Esophagus muscularis mucosa (tissue), 4 donors: Measurements from ENCODE around the gene RSPO1. TPM values are rescaled to one million over a fixed set of nuclear protein-coding genes. Genes with fewer than 3 reads are reported as not detected.

Experiments
- DNase-seq: peaks from one replicate; pipeline ENCODE4 v3.0.0-alpha.2; 2017; ENCODE audit errors: extremely low spot score
- H3K27ac ChIP-seq, 4 donors: fragments of 200-600 bp; sonication (generic); replicated peaks in 1 of 4; 1 replicate in 3 of 4; 2 replicates in 1 of 4; pipeline ENCODE4 v1.5.1; 2016 to 2019; ENCODE audit warnings: mild to moderate bottlenecking in 1 of 4
- H3K27me3 ChIP-seq, 4 donors: fragments of 200-600 bp; sonication (generic); one replicate each; pipeline versions ENCODE4 v1.5.1 to v1.6.0; 2016 to 2019
- H3K36me3 ChIP-seq, 4 donors: fragments of 200-600 bp; sonication (generic); one replicate each; pipeline ENCODE4 v1.5.1; 2016 to 2019
- H3K4me1 ChIP-seq, 4 donors: fragments of 200-600 bp; sonication (generic); one replicate each; pipeline ENCODE4 v1.5.1; 2016 to 2019
- H3K4me3 ChIP-seq, 4 donors: fragments of 200-600 bp; sonication (generic); 1 replicate in 2 of 4; 2 replicates in 2 of 4; pipeline ENCODE4 v1.5.1; 2016 to 2019; ENCODE audit warnings: mild to moderate bottlenecking in 4 of 4, moderate library complexity in 1 of 4
- H3K9me3 ChIP-seq, 4 donors: fragments of 200-600 bp; sonication (generic); 1 replicate in 3 of 4; 2 replicates in 1 of 4; pipeline ENCODE4 v1.5.1; 2016 to 2019
- EP300 ChIP-seq: sonication (generic); formaldehyde crosslinking; IDR thresholded peaks from one replicate; pipeline ENCODE4 v1.6.1; 2017; ENCODE audit warnings: antibody characterized with exemption
- POLR2A ChIP-seq: fragments of 450-650 bp; IDR thresholded peaks from one replicate; pipeline ENCODE4 v1.6.1; 2017; ENCODE audit warnings: antibody characterized with exemption, moderate library complexity, mild to moderate bottlenecking, low read depth
- POLR2AphosphoS5 ChIP-seq, 2 donors: sonication (generic); formaldehyde crosslinking; IDR thresholded peaks; one replicate each; pipeline ENCODE4 v1.6.1; 2017; ENCODE audit warnings: antibody characterized with exemption in 2 of 2
- WGBS: methylation state at CpG from one replicate; pipeline ENCODE4 v1.1.5; 2018; 5-methylcytosine and 5-hydroxymethylcytosine counted together
- intact Hi-C: fragments of 100-400 bp; cut with DNase I; formaldehyde crosslinking; loops from one replicate; pipeline ENCODE4 v1.15.1; 2023
- total RNA-seq, 4 donors: library from RNA; depleted of rRNA; stranded (reverse); fragments of >200 nt; gene quantifications; one replicate each; pipeline versions ENCODE4 v1.1.0 to v1.2.1, GENCODE V29; 2016
- TF ChIP-seq, protein P1 (sequence below), 3 experiments: fragments of 200-600 bp in 2 of 3; fragments of 450-650 bp in 1 of 3; sonication (generic) in 2 of 3; IDR thresholded peaks; one replicate each; pipeline ENCODE4 v1.5.1; 2017 to 2019; ENCODE audit warnings: antibody characterized with exemption in 3 of 3, mild to moderate bottlenecking in 2 of 3, moderate library complexity in 1 of 3

RSPO1 gene
- total RNA-seq, 4 donors from 2014 or later, result 1.0 to 1.8 (median 1.5) TPM

DNA sequence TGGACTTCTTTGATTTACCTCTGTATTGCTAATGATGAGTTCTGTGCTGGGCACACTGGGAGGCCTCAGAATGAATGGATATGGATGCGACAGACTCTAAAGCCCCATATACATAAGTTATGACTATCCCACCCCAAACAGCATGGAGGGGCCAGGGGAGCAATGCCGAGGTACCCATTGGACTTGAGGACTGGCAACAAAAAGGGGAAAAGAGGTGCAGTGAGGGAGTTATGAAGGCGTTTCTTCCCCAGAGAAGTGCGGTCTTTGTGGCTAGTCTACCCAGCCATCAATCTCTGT, 42.4 kb upstream of the RSPO1 start:
- WGBS, result 88% methylated on average over 4 of the region's 4 CpGs
- Histone ChIP-seq H3K4me1 (peaks cover 0 to 7% (median 2%) of the 10 kb centered on the region in 4 donors), H3K9me3 (no peaks in the 10 kb centered on the region), H3K27me3 (peaks cover 0 to 11% (median 0%) of the 10 kb centered on the region in 4 donors), H3K27ac (no peak overlapping the region), H3K4me3 (no peak overlapping the region), H3K36me3 (peaks cover 0 to 17% (median 0%) of the 10 kb centered on the region in 4 donors)
- no peak for TF ChIP-seq EP300
- TF ChIP-seq POLR2AphosphoS5 (IDR thresholded peaks at IDR 0.05), result no peak
- no peak for TF ChIP-seq POLR2A
- TF ChIP-seq, protein P1, sequence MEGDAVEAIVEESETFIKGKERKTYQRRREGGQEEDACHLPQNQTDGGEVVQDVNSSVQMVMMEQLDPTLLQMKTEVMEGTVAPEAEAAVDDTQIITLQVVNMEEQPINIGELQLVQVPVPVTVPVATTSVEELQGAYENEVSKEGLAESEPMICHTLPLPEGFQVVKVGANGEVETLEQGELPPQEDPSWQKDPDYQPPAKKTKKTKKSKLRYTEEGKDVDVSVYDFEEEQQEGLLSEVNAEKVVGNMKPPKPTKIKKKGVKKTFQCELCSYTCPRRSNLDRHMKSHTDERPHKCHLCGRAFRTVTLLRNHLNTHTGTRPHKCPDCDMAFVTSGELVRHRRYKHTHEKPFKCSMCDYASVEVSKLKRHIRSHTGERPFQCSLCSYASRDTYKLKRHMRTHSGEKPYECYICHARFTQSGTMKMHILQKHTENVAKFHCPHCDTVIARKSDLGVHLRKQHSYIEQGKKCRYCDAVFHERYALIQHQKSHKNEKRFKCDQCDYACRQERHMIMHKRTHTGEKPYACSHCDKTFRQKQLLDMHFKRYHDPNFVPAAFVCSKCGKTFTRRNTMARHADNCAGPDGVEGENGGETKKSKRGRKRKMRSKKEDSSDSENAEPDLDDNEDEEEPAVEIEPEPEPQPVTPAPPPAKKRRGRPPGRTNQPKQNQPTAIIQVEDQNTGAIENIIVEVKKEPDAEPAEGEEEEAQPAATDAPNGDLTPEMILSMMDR (IDR thresholded peaks at IDR 0.05), result no peak
- no peak for DNase-seq
- intact Hi-C loops, result no loop called here

DNA sequence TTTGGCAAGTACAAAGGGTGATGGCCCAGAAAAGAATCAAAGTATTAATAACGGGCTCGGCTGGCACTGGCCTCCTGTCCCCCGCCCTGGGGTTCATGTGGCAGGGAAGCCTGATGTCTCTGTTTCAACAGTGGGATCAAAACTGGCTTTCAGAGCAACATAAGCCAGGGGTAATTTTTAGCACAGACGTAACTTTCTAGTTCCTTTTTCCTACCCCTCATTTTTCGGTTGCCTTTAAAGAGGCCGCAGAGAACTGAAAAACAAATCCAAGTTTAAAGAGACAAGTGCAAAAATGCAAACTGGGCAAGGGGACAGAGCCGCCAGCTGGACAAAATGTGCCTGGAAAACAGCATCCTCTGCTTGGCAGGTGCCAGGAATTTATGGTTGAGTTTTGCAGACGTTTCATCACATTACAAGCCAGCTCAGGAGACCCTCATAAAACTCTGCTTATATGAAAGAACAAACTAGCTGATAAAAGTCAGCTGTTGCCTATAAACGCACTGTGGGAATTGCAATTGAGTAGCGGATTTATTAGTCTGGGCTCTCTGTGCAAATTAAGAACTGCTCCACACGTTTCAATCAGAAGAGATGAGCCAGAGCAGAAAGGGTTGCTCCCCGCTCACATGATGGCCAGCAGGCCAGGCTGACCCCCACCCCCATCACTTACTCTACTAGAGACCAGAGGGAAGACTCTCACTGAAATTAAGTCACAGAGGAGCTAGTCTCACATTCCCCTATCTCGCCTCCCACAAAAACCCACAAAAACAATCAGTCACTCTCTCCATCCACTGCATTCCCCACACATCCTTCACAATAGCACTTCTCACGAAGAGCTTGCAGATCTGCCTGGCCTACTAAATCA, 41.8 kb upstream of the RSPO1 start:
- intact Hi-C loops, result no loop called here
- Histone ChIP-seq H3K4me1 (peaks cover 0 to 7% (median 2%) of the 10 kb centered on the region in 4 donors), H3K9me3 (no peaks in the 10 kb centered on the region), H3K4me3 (no peak overlapping the region), H3K36me3 (peaks cover 0 to 17% (median 0%) of the 10 kb centered on the region in 4 donors), H3K27me3 (peaks cover 0 to 16% (median 0%) of the 10 kb centered on the region in 4 donors), H3K27ac (no peak overlapping the region)
- TF ChIP-seq, protein P1 (IDR thresholded peaks at IDR 0.05), result no peak
- TF ChIP-seq POLR2AphosphoS5 (IDR thresholded peaks at IDR 0.05) (no peak), POLR2A (no peak), EP300 (no peak)
- DNase-seq, result no peak
- 38% methylated on average over 14 of the region's 14 CpGs for WGBS

DNA sequence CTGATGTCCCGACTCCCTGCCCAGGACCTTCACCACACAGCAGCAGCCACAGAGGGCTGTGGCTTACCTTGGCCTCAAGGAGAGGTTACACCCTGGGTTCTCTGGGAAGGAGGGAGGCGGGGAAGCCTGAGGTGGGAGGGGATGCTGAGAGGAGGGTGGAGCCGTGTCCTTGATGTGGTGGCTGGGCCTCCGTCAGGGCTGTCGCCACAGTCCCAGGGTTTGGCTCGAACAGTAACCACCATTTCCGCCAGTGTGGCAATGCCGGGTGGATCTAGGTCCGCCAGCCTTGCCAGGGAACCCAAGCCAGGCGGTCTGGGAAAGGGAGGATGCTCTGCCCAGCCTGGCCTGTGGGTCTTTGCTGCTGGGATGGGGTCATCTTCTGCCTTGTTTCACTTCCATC, 39.2 kb upstream of the RSPO1 start:
- DNase-seq, result no peak
- Histone ChIP-seq H3K27me3 (peaks cover 0 to 40% (median 0%) of the 10 kb centered on the region in 4 donors), H3K9me3 (no peaks in the 10 kb centered on the region), H3K4me3 (no peak overlapping the region), H3K27ac (no peak overlapping the region), H3K36me3 (no peaks in the 10 kb centered on the region), H3K4me1 (peaks cover 0 to 7% (median 2%) of the 10 kb centered on the region in 4 donors)
- intact Hi-C loops, result no loop called here
- TF ChIP-seq, protein P1 (IDR thresholded peaks at IDR 0.05), result no peak
- TF ChIP-seq POLR2AphosphoS5 (IDR thresholded peaks at IDR 0.05) (no peak), EP300 (no peak), POLR2A (no peak)
- 77% methylated on average over 10 of the region's 10 CpGs for WGBS

DNA sequence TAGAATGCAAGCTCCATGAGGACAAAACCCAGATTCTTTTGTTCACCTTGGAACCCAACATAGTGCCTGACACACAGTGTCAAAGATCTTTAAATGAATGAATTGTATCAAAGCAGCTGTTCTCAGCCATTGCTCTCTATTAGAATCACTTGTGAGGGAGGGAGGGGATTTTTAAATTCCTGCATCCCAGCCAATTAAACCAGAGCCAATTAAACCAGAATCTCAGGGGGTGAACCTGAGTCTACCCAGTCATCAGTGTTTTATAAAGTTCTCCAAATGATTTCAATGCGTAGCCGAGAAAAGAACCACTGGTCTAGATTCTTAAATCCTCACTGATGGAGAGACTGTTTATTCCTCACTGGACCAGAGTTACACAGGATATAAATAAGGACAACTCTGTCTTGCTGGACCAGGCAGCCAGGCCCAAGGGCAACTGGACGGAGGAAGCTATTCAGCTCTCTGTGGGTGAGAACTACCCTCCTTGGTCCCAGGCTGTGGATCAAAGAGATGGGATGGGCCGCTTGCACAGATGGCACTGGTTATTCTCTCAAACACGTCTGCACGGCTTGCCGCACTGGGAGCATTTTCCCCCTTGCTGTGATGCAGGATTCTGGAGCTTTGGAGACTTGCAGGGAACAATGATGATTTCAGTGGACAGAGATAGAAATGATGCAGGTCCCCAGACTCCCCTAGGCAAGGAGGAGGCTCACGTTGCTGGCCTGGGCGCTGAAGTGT, 37.6 kb upstream of the RSPO1 start:
- H3K27ac ChIP-seq, result no peak overlapping the region
- H3K27me3 ChIP-seq, result peaks cover 0 to 49% (median 0%) of the 10 kb centered on the region in 4 donors
- no peak for DNase-seq
- no peaks in the 10 kb centered on the region for H3K36me3 ChIP-seq
- H3K4me3 ChIP-seq, result no peak overlapping the region
- no peaks in the 10 kb centered on the region for H3K9me3 ChIP-seq
- intact Hi-C loops, result no loop called here
- H3K4me1 ChIP-seq, result peaks cover 0 to 7% (median 2%) of the 10 kb centered on the region in 4 donors
- TF ChIP-seq, protein P1 (IDR thresholded peaks at IDR 0.05), result no peak
- no peak for TF ChIP-seq EP300
- TF ChIP-seq POLR2AphosphoS5 (IDR thresholded peaks at IDR 0.05), result no peak
- TF ChIP-seq POLR2A, result no peak
- WGBS, result 76% methylated on average over 9 of the region's 9 CpGs
